CD4-positive, alpha-beta T cell treated with Interleukin-6 for 4 hours (primary cell): ENCODE data around the gene ZNF454.

Experiments used
- DNase-seq: peaks from one replicate; pipeline ENCODE4 v3.0.0-alpha.2; 2020; ENCODE audit warnings: mixed read lengths

ZNF454 gene

DNA sequence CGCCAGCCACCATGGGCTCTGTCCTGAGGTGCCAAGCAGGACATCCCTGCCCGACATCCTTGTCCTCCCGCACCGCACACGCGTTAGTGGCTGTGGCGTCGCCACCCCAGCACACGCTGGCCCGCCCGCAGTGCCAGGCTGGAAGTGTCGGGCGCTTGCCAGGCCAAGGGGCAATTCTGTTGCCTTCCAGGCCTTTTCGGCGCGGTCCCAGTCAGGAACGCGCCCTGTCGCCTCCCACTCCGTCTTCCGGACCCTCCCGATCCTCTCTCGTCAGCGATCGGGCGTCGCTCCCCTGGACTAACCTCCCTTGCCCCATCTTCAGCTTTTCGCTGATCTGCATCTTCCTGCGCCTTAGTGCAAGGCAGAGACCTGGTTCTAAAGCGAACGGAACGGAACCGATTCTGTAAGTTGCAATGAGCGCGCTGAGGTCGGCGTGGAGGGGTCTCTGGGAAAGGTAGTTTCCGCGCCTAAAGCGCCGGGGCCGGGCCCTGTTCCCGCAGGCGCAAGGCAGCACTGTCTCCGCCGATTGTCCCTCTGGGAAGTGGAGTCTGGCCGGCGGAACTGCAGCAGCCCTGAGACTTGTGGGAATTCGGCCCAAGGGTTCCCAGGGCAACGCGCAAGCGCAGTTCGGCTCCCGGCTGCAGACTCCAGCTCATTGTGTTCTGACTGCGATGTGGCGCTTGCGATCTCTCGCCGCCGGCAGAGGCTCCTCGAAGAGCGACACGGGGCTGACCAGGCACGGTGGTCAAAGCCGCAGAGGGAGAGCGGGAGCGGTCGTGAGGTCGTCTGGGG lies at the start of gene ZNF454:
TSS of gene ZNF454 (plus strand) at position 630 of the 792 bp plus-strand sequence. CDS start 1,594 bp downstream, outside the sequence.
- no peak for DNase-seq

- peak; percentile 54 for DNase-seq
These were observed 45.1 kb upstream of the ZNF454 start, which contains the start of gene ZFP2 for GRCh38 chr5:178895615-178896571. Gene ZFP2 (plus strand): TSS chr5:178895913. CDS start chr5:178931314, 35,401 bp downstream.

DNA sequence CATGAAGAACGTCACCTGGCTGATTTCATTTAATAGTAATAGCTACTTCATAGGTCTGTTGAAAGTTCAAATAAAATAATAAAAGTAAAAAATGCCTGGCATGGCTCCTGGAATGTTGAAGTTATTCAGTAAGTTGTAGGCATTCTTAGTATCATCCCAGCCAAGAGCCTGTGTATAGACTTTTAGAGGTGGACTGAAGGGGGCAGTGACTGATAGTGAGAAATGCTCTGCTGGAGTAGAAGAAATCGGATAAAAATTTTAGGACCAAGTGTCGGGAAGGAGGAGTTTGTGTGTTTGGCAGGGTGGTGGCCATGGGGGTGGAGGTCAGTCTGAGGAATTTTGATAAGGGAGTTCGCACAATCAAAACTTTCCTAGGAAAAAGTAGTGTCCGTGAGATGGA lies 41.7 kb upstream of the ZNF454 start:
- DNase-seq, result no peak

DNA sequence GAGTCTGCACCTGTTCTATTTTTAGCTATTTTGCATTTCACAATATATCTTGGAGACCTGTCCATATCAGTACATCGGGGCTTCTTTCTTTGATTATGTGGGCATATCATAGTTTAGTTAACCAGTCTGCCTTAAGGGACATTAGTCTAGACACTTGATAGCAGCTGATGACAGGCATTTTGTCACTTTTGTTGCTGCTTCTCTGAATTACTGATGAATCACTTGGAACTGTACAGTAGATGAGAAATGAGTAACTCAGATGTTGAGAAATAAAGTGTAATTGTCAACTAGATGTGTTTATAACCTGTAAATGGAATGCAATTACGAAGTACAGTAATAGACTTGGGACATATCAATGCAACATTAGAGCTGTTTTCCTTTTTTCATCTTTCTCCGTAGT lies 38.1 kb upstream of the ZNF454 start:
- no peak for DNase-seq

GRCh38 chr5:178931846-178932760 lies 8.9 kb upstream of the ZNF454 start:
- no peak for DNase-seq

- DNase-seq, result no peak
These were observed 363 bp downstream of the ZNF454 start for GRCh38 chr5:178941361-178941760.

DNA sequence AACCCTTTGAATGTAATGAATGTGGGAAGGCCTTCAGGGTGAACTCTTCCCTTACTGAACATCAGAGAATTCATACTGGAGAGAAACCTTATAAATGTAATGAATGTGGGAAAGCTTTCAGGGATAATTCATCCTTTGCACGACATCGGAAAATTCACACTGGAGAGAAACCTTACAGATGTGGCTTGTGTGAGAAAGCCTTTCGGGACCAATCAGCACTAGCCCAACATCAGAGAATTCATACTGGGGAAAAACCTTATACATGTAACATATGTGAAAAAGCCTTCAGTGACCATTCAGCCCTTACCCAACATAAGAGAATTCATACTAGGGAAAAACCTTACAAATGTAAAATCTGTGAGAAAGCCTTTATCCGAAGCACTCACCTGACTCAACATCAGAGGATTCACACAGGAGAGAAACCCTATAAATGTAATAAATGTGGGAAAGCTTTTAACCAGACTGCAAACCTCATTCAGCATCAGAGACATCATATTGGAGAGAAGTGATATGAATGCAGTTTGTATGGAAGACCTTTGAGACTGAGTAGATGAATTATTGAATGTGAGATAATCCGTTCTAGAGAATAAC lies 24.6 kb downstream of the ZNF454 start:
- no peak for DNase-seq

DNA sequence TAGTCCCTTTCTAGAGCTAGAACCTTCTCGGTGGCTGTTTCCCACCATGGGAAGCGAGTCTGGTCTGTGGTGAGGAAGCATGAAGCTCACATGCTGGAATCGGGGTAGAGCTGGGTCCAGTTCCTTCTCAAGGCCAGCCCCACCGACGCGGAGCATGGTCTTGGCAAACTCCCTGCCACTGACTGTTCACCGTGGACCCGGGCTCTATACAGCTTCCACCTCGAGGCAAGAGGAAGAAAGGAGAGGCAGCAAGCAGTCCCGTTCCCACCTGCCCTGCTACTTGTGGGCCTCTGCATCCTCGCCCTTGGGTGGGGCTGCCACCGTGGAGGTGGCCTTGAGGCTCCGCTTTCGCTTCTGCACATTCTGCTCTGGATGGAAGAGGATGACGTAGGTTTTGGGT lies 40.4 kb downstream of the ZNF454 start:
- DNase-seq, result no peak

DNA sequence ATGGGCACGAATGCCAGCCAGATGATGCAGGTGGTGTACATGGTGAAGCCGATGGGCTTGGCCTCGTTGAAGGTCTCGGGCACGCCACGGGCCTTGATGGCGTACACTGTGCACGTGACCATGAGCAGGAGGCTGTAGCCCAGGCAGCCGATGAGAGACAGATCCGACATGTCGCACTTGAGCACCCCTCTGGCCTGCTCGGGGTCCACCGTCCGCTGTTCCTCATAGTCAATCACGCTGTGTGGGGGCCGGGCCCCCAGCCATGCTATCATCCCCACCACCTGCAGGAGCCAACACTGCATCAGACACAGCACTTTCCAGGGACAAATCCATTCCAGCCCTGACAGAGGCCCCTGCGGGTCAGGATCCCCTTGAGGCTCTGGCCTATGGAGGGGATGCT lies 41.9 kb downstream of the ZNF454 start:
- no peak for DNase-seq

- no peak for DNase-seq
These were observed 42.7 kb downstream of the ZNF454 start for GRCh38 chr5:178983728-178984127.

DNA sequence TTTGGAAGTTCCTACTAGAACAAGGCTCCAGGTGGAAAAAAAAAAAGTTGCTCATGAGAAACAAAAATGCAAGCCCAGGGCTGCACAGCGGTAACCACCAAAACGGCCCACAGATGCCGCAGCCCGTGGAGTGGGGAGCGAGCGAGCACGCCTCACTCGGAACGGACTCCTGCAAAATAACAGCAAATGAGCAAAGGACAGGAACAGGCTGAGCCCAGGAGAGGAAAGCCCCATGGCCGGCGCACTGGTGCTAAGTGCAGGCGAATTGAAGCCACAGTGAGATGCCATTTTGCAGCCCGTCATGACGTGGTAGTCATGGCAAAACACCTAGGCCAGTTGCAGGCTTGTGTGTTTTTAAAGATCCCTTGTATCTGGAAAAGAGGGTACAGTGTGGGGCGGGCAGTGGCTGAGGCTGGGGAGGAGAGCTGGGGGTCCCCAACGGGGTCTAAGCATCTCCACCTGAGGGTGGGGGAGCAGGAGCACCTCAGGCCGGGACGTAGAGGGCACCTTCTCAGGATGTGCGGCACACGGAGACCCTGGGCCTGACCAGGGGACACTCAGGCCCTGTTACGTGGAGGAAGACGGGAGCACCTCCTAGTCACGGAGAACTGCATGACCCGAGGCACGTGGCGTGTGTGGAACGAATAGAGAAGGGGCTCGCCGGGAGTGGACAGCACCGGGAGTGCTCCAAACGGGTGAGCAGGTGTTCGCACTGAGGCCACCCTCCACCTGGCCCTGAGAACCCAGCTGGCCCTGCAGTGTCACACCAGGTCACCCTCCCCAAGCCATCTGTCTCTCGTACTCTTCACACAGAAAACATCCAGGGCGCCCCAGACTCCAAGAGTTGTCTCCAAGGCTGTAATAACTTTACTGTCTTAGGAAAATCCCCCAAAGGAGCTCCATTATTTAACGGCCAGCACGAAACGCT lies 43.4 kb downstream of the ZNF454 start:
- DNase-seq, result no peak

- DNase-seq, result no peak
These were observed 45.4 kb downstream of the ZNF454 start for GRCh38 chr5:178986326-178986960.

DNA sequence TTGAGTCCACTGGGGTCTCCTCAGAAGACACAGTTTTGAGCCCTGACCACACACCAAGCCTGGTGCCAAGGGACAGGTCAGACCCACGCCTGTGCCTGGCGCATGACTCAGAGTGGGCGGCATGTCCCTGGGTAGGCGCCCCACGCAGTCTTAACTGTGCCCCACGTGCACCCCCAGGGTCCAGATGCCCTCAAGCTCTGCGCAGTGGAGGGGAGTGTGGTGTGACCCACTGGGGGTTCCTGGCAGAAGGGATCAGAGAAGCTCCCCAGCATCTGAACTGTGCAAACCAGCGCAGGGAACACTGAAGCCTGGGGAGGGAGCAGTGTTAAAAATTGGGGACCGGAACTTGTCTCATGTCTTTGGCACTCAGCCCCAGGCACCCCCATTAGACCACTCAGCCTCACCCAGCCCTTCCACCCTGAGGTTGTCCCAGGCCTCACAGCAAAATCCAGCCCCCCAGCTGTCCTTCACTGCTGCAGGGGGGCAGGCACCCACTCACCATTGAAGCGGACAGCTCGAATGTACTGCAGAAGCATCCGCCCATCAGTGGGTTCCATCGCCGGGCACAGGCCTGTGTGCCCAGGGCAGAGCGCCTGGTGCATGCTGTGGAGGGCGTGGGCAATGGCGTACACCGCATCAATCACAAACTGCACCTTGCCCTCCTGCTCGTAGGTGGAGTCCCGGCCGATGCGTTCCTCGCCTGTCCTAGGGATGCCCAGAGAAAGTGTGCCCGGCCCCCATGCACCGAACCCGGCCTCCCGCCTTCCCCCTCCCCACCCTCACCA lies 47.6 kb downstream of the ZNF454 start:
- DNase-seq, result no peak

DNA sequence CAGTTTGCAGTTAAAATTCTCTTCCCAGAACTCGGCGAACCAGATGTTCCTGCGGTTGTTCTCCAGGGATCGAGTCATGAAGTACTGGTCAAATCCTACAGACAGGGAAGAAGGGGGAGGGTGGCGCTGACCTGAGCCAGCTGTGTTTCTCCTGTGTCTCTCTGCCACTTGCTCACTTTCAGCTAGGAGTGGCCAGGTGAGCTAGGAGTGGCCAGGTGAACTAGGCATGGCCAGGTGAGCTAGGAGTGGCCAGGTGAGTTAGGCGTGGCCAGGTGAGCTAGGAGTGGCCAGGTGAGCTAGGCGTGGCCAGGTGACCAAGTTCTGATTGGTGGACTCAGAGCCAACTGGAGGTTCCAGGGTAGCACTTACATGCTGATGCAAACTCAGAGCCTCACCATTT lies 48.3 kb downstream of the ZNF454 start:
- DNase-seq, result no peak

- no peak for DNase-seq
These were observed 49.5 kb downstream of the ZNF454 start for GRCh38 chr5:178990491-178990890.

DNA sequence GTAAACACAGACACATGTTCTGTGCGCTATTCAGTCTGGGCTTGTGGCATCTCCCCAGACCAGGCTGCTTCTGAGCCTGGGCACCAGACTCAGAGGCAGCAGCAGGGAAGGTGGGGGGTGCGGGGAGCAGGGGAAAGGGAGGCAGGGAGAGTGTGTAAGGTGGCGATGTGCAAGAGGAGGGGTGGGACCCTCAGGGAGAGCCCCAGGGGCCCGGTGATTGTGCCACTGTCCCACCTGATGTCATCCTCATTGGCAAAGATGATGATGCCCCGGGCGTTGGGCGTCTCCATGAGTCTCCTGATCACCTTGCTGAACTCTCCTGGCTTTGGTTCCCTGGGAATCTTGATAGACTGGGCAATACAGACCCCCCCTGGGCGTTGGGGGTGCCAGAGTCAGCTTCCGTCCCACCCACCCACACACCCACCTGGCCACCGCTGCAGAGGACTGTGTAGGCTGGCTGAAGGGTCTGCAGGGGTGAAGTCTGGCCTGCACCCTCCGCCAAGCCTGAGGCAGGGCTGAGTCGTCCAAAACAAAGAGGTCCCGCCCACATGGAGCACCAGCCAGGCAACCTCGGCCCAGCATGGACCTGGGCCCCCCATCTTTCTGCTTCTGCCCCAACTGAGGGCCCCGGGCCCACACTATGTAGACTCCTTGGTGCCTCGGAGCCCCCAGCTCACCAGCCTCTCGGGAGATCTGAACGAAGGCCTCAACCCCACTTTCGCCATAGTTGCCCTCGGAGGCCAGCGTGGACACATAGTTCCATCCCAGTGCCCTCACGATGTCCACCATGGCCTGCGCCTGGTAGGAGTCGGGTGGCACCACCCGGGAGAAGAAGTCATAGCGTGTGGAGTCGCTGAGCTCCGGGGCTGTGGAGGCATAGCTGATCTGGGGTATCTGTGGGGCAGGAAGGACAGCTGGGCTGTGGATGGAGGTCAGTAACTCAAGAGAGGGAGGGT lies 50.5 kb downstream of the ZNF454 start:
- DNase-seq, result no peak

- no peak for DNase-seq
These were observed 51.4 kb downstream of the ZNF454 start for GRCh38 chr5:178992291-178992895.

GRCh38 chr5:178993236-178993765 lies 52.3 kb downstream of the ZNF454 start:
- no peak for DNase-seq
